B cell (primary cell): Measurements from ENCODE around the gene EME1. TPM values are rescaled to one million over a fixed set of nuclear protein-coding genes. Genes with fewer than 3 reads are reported as not detected.

Experiments used
- ATAC-seq: fragments of 200-7000 bp; cut with Tn5 transposase; one replicate; pipeline ENCODE4 v1.10.0; 2021; ENCODE audit warnings: low read depth, mild to moderate bottlenecking, moderate number of reproducible peaks, moderate library complexity
- CTCF ChIA-PET: fragments of 350-600 bp; sonication (Branson Sonifier 250); formaldehyde crosslinking; loops from one replicate; lab custom pipeline; 2021; ENCODE audit warnings: antibody characterized with exemption, inconsistent platforms; lab: Charles Lee
- POLR2A ChIA-PET: fragments of 350-600 bp; sonication (Branson Sonifier 250); formaldehyde crosslinking; loops from one replicate; lab custom pipeline; 2021; ENCODE audit warnings: antibody characterized with exemption; lab: Charles Lee
- DNase-seq: peaks from one replicate; pipeline ENCODE4 v3.0.0; 2013
- H2AFZ ChIP-seq: 2 replicates; pipeline ENCODE4 v1.6.1; 2012; ENCODE audit warnings: mild to moderate bottlenecking, low read depth, low read length; ENCODE audit not compliant: insufficient read depth, poor library complexity, severe bottlenecking
- H3K27ac ChIP-seq, 2 donors: 1 replicate in 1 of 2; 2 replicates in 1 of 2; pipeline ENCODE4 v1.5.1; 2012 to 2013; ENCODE audit warnings: low read length in 2 of 2, mild to moderate bottlenecking in 2 of 2, moderate library complexity in 1 of 2
- H3K27me3 ChIP-seq, 4 experiments: fragments of 200-600 bp in 1 of 4; sonication (generic) in 1 of 4; replicated peaks in 1 of 4; 1 replicate in 2 of 4; 2 replicates in 2 of 4; pipeline versions ENCODE4 v1.6.1 to v1.7.0; 2013 to 2016; ENCODE audit warnings: low read length in 3 of 4, mild to moderate bottlenecking in 2 of 4, mixed read lengths in 1 of 4, moderate library complexity in 1 of 4; ENCODE audit not compliant: insufficient read depth in 4 of 4, control insufficient read depth in 3 of 4; ENCODE audit errors: control extremely low read depth in 1 of 4
- H3K36me3 ChIP-seq, 2 experiments: replicated peaks in 1 of 2; 1 replicate in 1 of 2; 2 replicates in 1 of 2; pipeline versions ENCODE4 v1.6.1 to v1.7.1; 2013; ENCODE audit warnings: low read length in 1 of 2; ENCODE audit not compliant: insufficient read depth in 2 of 2, control insufficient read depth in 1 of 2; ENCODE audit errors: control extremely low read depth in 1 of 2, extremely low read depth in 1 of 2
- H3K4me1 ChIP-seq, 2 donors: fragments of 200-600 bp in 1 of 2; sonication (generic) in 1 of 2; 1 replicate in 1 of 2; 2 replicates in 1 of 2; pipeline versions ENCODE4 v1.5.1 to v1.6.1; 2013 to 2017; ENCODE audit warnings: low read length in 2 of 2; ENCODE audit not compliant: control insufficient read depth in 2 of 2, insufficient read depth in 2 of 2
- H3K4me2 ChIP-seq: replicated peaks from 2 replicates; pipeline ENCODE3; 2012; ENCODE audit warnings: mild to moderate bottlenecking, low read depth, low read length; ENCODE audit not compliant: poor library complexity, severe bottlenecking
- H3K4me3 ChIP-seq, 5 experiments: fragments of 200-600 bp in 1 of 5; sonication (generic) in 1 of 5; 1 replicate in 3 of 5; 2 replicates in 2 of 5; pipeline versions ENCODE4 v1.5.1 to v1.7.0; 2011 to 2016; ENCODE audit warnings: low read length in 4 of 5, mild to moderate bottlenecking in 4 of 5, low read depth in 2 of 5, control low read depth in 1 of 5, moderate library complexity in 1 of 5; ENCODE audit not compliant: insufficient read depth in 1 of 5; ENCODE audit errors: control extremely low read depth in 1 of 5, extremely low read depth in 1 of 5
- H3K79me2 ChIP-seq: fragments of 200-600 bp; sonication (generic); one replicate; pipeline ENCODE4 v1.6.0; 2016; ENCODE audit warnings: low read length; ENCODE audit not compliant: control insufficient read depth, insufficient read depth
- H3K9ac ChIP-seq: fragments of 200-600 bp; sonication (generic); 2 replicates; pipeline ENCODE4 v1.6.1; 2017; ENCODE audit warnings: mild to moderate bottlenecking, low read length, moderate library complexity
- H3K9me3 ChIP-seq, 3 donors: one replicate each; pipeline versions ENCODE4 v1.6.1 to v1.7.1; 2013; ENCODE audit warnings: low read length in 2 of 3; ENCODE audit not compliant: control insufficient read depth in 2 of 3, insufficient read depth in 1 of 3; ENCODE audit errors: control extremely low read depth in 1 of 3
- H4K20me1 ChIP-seq: 2 replicates; pipeline ENCODE4 v1.6.0; 2012; ENCODE audit warnings: mild to moderate bottlenecking, low read length; ENCODE audit not compliant: insufficient read depth, control insufficient read depth, poor library complexity, severe bottlenecking
- H3K27ac Mint-ChIP-seq: one replicate; pipeline ENCODE4 v1.8.0; 2021; ENCODE audit warnings: mixed read lengths
- H3K27me3 Mint-ChIP-seq: one replicate; pipeline ENCODE4 v1.8.0; 2021; ENCODE audit warnings: mixed read lengths
- H3K4me1 Mint-ChIP-seq: one replicate; pipeline ENCODE4 v1.8.0; 2021; ENCODE audit warnings: mixed read lengths
- H3K4me3 Mint-ChIP-seq: one replicate; pipeline ENCODE4 v1.8.0; 2021; ENCODE audit warnings: mixed read lengths
- H3K9me3 Mint-ChIP-seq: one replicate; pipeline ENCODE4 v1.8.0; 2022; ENCODE audit warnings: mixed read lengths; ENCODE audit not compliant: insufficient read depth
- EZH2 ChIP-seq: IDR thresholded peaks from 2 replicates; pipeline ENCODE4 v1.6.1; 2012; ENCODE audit warnings: borderline replicate concordance, low read depth, mild to moderate bottlenecking, moderate library complexity, low read length; ENCODE audit not compliant: insufficient read depth, poor library complexity, severe bottlenecking
- WGBS: methylation state at CpG from one replicate; pipeline ENCODE4 v1.1.5; 2013; ENCODE audit warnings: missing lambda C conversion rate; ENCODE audit not compliant: insufficient coverage; 5-methylcytosine and 5-hydroxymethylcytosine counted together
- intact Hi-C: fragments of 100-400 bp; cut with micrococcal nuclease; formaldehyde crosslinking; loops from one replicate; pipeline ENCODE4 v1.10.0; 2022
- polyA plus RNA-seq: library from polyadenylated mRNA; depleted of rRNA; stranded (reverse); fragments of >200 nt; gene quantifications from 2 replicates; pipeline ENCODE4 v1.2.3, GENCODE V29; 2012
- total RNA-seq, 2 donors: library from RNA; stranded (reverse); fragments of 120-200 nt in 1 of 2; gene quantifications; 1 replicate in 1 of 2; 2 replicates in 1 of 2; pipeline versions ENCODE4 v1.2.3 to v1.2.4, GENCODE V29; 2013 to 2022
- TF ChIP-seq, protein P1 (sequence below): fragments of 200-600 bp; IDR thresholded peaks from one replicate; pipeline ENCODE4 v1.8.0; 2022; ENCODE audit warnings: antibody characterized with exemption, mild to moderate bottlenecking

EME1 gene
- total and polyA plus RNA-seq, 2 donors (not counting 1 experiment from before 2014, with no cell fraction given), result 1.6 to 2.3 TPM

DNA sequence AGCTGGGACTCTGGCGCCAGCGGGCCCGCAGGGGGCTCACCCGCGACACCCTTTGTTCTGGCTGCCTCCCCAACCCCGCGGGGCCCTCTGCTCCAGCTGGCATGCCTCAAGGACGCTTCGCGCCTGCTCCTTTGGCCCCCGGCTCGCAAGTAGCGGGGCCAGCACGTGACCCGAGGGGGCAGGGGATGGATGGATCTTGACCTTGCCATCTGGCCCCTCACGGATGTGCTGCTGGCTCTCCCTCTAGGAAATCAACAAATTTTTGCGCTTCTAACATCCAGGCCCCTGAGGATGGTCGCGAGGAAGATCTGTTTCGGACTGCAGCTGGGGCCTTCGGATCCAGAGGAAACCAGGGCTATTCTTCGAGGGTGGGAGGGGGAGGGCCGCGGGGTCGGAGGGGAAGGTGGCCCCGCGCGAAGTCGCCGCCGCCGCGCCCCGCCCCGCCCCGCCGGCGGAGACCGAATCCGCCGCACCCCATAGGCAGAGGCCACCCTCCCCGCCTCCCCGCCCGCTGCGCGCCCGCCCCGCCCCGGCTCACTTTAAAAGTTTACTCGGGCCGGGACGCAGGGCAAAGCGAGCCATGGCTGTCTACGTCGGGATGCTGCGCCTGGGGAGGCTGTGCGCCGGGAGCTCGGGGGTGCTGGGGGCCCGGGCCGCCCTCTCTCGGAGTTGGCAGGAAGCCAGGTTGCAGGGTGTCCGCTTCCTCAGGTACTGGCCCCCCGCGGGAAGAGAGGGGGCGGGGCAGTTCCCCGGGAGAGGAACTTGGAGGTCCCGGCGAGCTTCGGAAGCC, 52.8 kb downstream of the EME1 start, which contains the start of gene ACSF2:
ACSF2 (plus strand) TSS at position 537 of the 790 bp plus-strand sequence; CDS start at position 581, 44 bp downstream.
- ATAC-seq (peak; percentile 81), DNase-seq (peak; percentile 79)
- Histone ChIP-seq H2AFZ (peak within 1 kb of the TSS; percentile 92), H4K20me1 (no peaks in the 10 kb centered on the region), H3K27me3 (no peaks in the 10 kb centered on the region), H3K9ac (peak within 1 kb of the TSS; percentile 77), H3K79me2 (peaks cover 34% of the 10 kb centered on the region), H3K4me1 (peaks cover 27 to 41% of the 10 kb centered on the region in 2 donors), H3K36me3 (peaks cover 0 to 4% of the 10 kb centered on the region in 2 experiments), H3K27ac (peak within 1 kb of the TSS; percentile 41 to 46), H3K4me3 (peak within 1 kb of the TSS; percentile 32 to 82 (median 70)), H3K9me3 (no peaks in the 10 kb centered on the region), H3K4me2 (peak within 1 kb of the TSS; percentile 96)
- peaks cover 51% of the 10 kb centered on the region for H3K4me1 Mint-ChIP-seq
- no peaks in the 10 kb centered on the region for H3K27me3 Mint-ChIP-seq
- H3K9me3 Mint-ChIP-seq, result no peaks in the 10 kb centered on the region
- TF ChIP-seq, protein P1, sequence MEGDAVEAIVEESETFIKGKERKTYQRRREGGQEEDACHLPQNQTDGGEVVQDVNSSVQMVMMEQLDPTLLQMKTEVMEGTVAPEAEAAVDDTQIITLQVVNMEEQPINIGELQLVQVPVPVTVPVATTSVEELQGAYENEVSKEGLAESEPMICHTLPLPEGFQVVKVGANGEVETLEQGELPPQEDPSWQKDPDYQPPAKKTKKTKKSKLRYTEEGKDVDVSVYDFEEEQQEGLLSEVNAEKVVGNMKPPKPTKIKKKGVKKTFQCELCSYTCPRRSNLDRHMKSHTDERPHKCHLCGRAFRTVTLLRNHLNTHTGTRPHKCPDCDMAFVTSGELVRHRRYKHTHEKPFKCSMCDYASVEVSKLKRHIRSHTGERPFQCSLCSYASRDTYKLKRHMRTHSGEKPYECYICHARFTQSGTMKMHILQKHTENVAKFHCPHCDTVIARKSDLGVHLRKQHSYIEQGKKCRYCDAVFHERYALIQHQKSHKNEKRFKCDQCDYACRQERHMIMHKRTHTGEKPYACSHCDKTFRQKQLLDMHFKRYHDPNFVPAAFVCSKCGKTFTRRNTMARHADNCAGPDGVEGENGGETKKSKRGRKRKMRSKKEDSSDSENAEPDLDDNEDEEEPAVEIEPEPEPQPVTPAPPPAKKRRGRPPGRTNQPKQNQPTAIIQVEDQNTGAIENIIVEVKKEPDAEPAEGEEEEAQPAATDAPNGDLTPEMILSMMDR, result no peak
- TF ChIP-seq EZH2, result no peak
- intact Hi-C loops, result loop anchor here (1.0 to 10.0 kb wide), 3 partner anchors 29 to 52 kb away; partner anchors contain the start of genes EME1, LRRC59, MRPL27 and RSAD1
- POLR2A ChIA-PET, result interaction anchor here (0.6 to 2.2 kb wide), 2 partner anchors 23 to 28 kb away, joined by 3 to 21 read pairs; partner anchors contain the start of gene LRRC59
- 2% methylated on average over 63 of the region's 70 CpGs for WGBS
- H3K27ac Mint-ChIP-seq, result peak within 1 kb of the TSS; percentile 93
- CTCF ChIA-PET, result interaction anchor here (1.0 to 3.2 kb wide), 4 partner anchors 28 to 65 kb away, joined by 3 to 28 read pairs (median 4); partner anchors contain the start of gene LRRC59
- H3K4me3 Mint-ChIP-seq, result peak within 1 kb of the TSS; percentile 94
